ENCODE measurements around the gene GASK1B.

GASK1B gene

GRCh38 chr4:158164768-158165213 is 8.0 kb downstream of the GASK1B start:
- no peak for DNase-seq (ENCODE audit: low read depth in 2 of 2)
- no peak for TF ChIP-seq CTCF (IDR thresholded peaks at IDR 0.05; ENCODE audit: low read depth, low read length)
- no peak overlapping the region for H3K4me3 ChIP-seq (replicated peaks in 1 of 2; ENCODE audit: low read depth in 2 of 2, low read length in 2 of 2)

GRCh38 chr4:158163941-158164767 is 8.7 kb downstream of the GASK1B start:
- peak in 1 of 2 donors; percentile 19 for DNase-seq (ENCODE audit: low read depth in 2 of 2)
- H3K4me3 ChIP-seq (replicated peaks in 1 of 2; ENCODE audit: low read depth in 2 of 2, low read length in 2 of 2) = no peak overlapping the region
- TF ChIP-seq CTCF (IDR thresholded peaks at IDR 0.05; ENCODE audit: low read depth, low read length) = no peak

GRCh38 chr4:158162631-158163030 is 10.2 kb downstream of the GASK1B start:
- TF ChIP-seq CTCF (IDR thresholded peaks at IDR 0.05; ENCODE audit: low read depth, low read length) = no peak
- peak in 1 of 2 donors; percentile 55 for DNase-seq (ENCODE audit: low read depth in 2 of 2)

GRCh38 chr4:158161551-158162354 is 11.1 kb downstream of the GASK1B start:
- H3K4me3 ChIP-seq (replicated peaks in 1 of 2; ENCODE audit: low read depth in 2 of 2, low read length in 2 of 2) = no peak overlapping the region
- TF ChIP-seq CTCF (IDR thresholded peaks at IDR 0.05; ENCODE audit: low read depth, low read length) = no peak
- peak; percentile 91 to 96 for DNase-seq (ENCODE audit: low read depth in 2 of 2)

More at GRCh38 chr4:158162631-158163030, 10.2 kb downstream of the GASK1B start:
- no peak overlapping the region for H3K4me3 ChIP-seq (replicated peaks in 1 of 2; ENCODE audit: low read depth in 2 of 2, low read length in 2 of 2)

- TF ChIP-seq CTCF (IDR thresholded peaks at IDR 0.05; ENCODE audit: low read depth, low read length) = no peak
- H3K4me3 ChIP-seq (replicated peaks in 1 of 2; ENCODE audit: low read depth in 2 of 2, low read length in 2 of 2) = no peak overlapping the region
- peak in 1 of 2 donors; percentile 21 for DNase-seq (ENCODE audit: low read depth in 2 of 2)
Observed at GRCh38 chr4:158159718-158160094, 13.1 kb downstream of the GASK1B start.

GRCh38 chr4:158159054-158159717 is 13.6 kb downstream of the GASK1B start:
- peak; percentile 44 to 93 for DNase-seq (ENCODE audit: low read depth in 2 of 2)
- no peak overlapping the region for H3K4me3 ChIP-seq (replicated peaks in 1 of 2; ENCODE audit: low read depth in 2 of 2, low read length in 2 of 2)
- TF ChIP-seq CTCF (IDR thresholded peaks at IDR 0.05; ENCODE audit: low read depth, low read length) = no peak

All from cardiac fibroblast (primary cell).